Vagina (tissue), 2 donors: ENCODE results near the gene TMEM106B. TPM values are rescaled to one million over a fixed set of nuclear protein-coding genes. Genes with fewer than 3 reads are reported as not detected.

Source experiments
- DNase-seq, 2 donors: peaks; one replicate each; pipeline ENCODE4 v3.0.0-alpha.2; 2017; ENCODE audit errors: extremely low spot score in 2 of 2
- H3K27ac ChIP-seq: fragments of 200-600 bp; sonication (generic); one replicate; pipeline ENCODE4 v1.5.1; 2019
- H3K27me3 ChIP-seq: fragments of 200-600 bp; sonication (generic); one replicate; pipeline ENCODE4 v1.5.1; 2019
- H3K36me3 ChIP-seq, 2 donors: fragments of 200-600 bp; sonication (generic); one replicate each; pipeline ENCODE4 v1.5.1; 2017 to 2019
- H3K4me1 ChIP-seq: fragments of 200-600 bp; sonication (generic); one replicate; pipeline ENCODE4 v1.5.1; 2019
- H3K4me3 ChIP-seq, 2 donors: fragments of 200-600 bp; sonication (generic); 1 replicate in 1 of 2; 2 replicates in 1 of 2; pipeline ENCODE4 v1.5.1; 2016 to 2019
- H3K9me3 ChIP-seq: fragments of 200-600 bp; sonication (generic); one replicate; pipeline ENCODE4 v1.5.1; 2019
- POLR2A ChIP-seq, 2 donors: fragments of 450-650 bp; IDR thresholded peaks; one replicate each; pipeline ENCODE4 v1.6.1; 2017; ENCODE audit warnings: antibody characterized with exemption in 2 of 2, mild to moderate bottlenecking in 2 of 2, moderate library complexity in 2 of 2
- POLR2AphosphoS5 ChIP-seq, 2 donors: sonication (generic); formaldehyde crosslinking; IDR thresholded peaks; one replicate each; pipeline ENCODE4 v1.9.0; 2017; ENCODE audit warnings: antibody characterized with exemption in 2 of 2, mild to moderate bottlenecking in 2 of 2, low read depth in 1 of 2; ENCODE audit not compliant: insufficient read depth in 1 of 2
- intact Hi-C: fragments of 100-400 bp; cut with DNase I; formaldehyde crosslinking; loops from one replicate; pipeline ENCODE4 v1.15.1; 2023
- total RNA-seq: library from RNA; depleted of rRNA; stranded (reverse); fragments of >200 nt; gene quantifications from one replicate; pipeline ENCODE4 v1.2.3, GENCODE V29; 2016
- TF ChIP-seq, protein P1 (sequence below), 3 experiments: fragments of 450-650 bp in 2 of 3; fragments of 200-600 bp in 1 of 3; sonication (generic) in 1 of 3; IDR thresholded peaks; one replicate each; pipeline ENCODE4 v1.5.1; 2017 to 2019; ENCODE audit warnings: antibody characterized with exemption in 3 of 3, mild to moderate bottlenecking in 2 of 3, moderate library complexity in 2 of 3

TMEM106B gene
- total RNA-seq, 1 donor from 2014 or later: 36.1 TPM

DNA sequence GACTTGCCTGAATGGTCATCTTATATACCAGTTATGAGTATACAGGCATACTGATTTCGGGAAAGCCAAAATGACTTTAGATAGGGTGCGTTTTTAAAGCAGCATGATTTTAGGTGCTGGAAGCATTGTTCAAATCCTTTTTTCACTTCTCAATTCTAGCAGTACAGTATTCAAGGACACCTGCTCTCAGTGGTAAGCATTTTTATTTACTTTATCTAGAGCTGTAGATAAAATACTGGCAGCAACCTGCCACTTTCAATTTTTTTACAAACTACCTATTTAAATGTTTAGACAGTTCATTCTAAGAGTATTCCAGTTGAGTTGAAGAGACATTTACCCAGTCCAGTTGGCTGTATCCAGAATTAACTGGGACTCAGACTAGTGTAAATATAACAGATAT lies 33.6 kb downstream of the TMEM106B start:
- no peaks in the 10 kb centered on the region for H3K4me1 ChIP-seq
- TF ChIP-seq POLR2A (IDR thresholded peaks at IDR 0.05) (no peak), POLR2AphosphoS5 (IDR thresholded peaks at IDR 0.05; ENCODE audit: insufficient read depth in 1 of 2, low read depth in 1 of 2) (no peak)
- TF ChIP-seq, protein P1, sequence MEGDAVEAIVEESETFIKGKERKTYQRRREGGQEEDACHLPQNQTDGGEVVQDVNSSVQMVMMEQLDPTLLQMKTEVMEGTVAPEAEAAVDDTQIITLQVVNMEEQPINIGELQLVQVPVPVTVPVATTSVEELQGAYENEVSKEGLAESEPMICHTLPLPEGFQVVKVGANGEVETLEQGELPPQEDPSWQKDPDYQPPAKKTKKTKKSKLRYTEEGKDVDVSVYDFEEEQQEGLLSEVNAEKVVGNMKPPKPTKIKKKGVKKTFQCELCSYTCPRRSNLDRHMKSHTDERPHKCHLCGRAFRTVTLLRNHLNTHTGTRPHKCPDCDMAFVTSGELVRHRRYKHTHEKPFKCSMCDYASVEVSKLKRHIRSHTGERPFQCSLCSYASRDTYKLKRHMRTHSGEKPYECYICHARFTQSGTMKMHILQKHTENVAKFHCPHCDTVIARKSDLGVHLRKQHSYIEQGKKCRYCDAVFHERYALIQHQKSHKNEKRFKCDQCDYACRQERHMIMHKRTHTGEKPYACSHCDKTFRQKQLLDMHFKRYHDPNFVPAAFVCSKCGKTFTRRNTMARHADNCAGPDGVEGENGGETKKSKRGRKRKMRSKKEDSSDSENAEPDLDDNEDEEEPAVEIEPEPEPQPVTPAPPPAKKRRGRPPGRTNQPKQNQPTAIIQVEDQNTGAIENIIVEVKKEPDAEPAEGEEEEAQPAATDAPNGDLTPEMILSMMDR (IDR thresholded peaks at IDR 0.05): no peak
- no peak overlapping the region for H3K27ac ChIP-seq
- DNase-seq: no peak
- H3K36me3 ChIP-seq: no peaks in the 10 kb centered on the region
- intact Hi-C loops: no loop called here
- no peak overlapping the region for H3K4me3 ChIP-seq
- no peaks in the 10 kb centered on the region for H3K9me3 ChIP-seq
- no peaks in the 10 kb centered on the region for H3K27me3 ChIP-seq

DNA sequence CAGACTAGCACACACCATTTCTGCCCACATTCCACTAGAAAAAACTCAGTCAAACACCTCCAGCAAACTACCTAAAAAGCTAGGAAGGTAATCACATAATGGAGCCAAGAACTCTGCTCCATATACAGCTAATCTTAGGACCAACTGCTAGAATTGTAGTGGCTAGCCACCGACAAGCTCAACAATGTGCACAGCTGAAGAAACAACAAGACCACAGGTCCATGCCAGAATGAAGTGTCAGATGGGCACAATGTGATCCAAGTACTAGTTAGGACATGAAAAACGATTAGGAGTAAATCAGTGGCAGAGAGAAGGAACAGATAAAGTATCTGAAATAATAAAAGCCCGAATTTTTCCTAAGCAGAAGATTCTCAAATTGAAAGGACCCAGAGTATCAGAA lies 38.6 kb downstream of the TMEM106B start:
- H3K27me3 ChIP-seq: no peaks in the 10 kb centered on the region
- H3K4me3 ChIP-seq: no peak overlapping the region
- TF ChIP-seq POLR2AphosphoS5 (IDR thresholded peaks at IDR 0.05; ENCODE audit: insufficient read depth in 1 of 2, low read depth in 1 of 2) (no peak), POLR2A (IDR thresholded peaks at IDR 0.05) (no peak)
- TF ChIP-seq, protein P1 (IDR thresholded peaks at IDR 0.05): no peak
- H3K9me3 ChIP-seq: no peaks in the 10 kb centered on the region
- no peaks in the 10 kb centered on the region for H3K4me1 ChIP-seq
- no peak for DNase-seq
- intact Hi-C loops: no loop called here
- H3K36me3 ChIP-seq: no peaks in the 10 kb centered on the region
- no peak overlapping the region for H3K27ac ChIP-seq

DNA sequence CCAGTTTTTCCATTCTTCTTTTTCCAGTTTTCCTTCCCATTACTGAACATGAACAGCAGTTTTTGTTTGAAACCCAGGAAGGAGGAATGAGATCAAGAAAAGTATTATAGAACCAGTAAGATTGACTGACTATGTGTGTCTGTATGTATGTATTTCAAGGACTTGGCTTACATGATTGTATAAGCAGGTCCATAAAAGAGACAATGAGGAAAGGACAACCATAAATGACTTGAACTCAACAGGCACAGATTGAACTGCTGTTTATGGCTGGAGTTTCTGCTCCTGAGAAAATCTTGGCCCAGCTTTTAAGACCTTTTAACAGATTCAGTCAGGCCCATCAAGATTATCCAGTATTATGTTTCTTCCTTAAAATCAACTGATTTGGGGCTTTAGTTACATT lies 39.1 kb downstream of the TMEM106B start:
- no peaks in the 10 kb centered on the region for H3K36me3 ChIP-seq
- H3K9me3 ChIP-seq: no peaks in the 10 kb centered on the region
- intact Hi-C loops: no loop called here
- DNase-seq: no peak
- TF ChIP-seq, protein P1 (IDR thresholded peaks at IDR 0.05): no peak
- TF ChIP-seq POLR2AphosphoS5 (IDR thresholded peaks at IDR 0.05; ENCODE audit: insufficient read depth in 1 of 2, low read depth in 1 of 2): no peak
- TF ChIP-seq POLR2A (IDR thresholded peaks at IDR 0.05): no peak
- no peaks in the 10 kb centered on the region for H3K4me1 ChIP-seq
- no peak overlapping the region for H3K27ac ChIP-seq
- no peak overlapping the region for H3K4me3 ChIP-seq
- H3K27me3 ChIP-seq: no peaks in the 10 kb centered on the region

DNA sequence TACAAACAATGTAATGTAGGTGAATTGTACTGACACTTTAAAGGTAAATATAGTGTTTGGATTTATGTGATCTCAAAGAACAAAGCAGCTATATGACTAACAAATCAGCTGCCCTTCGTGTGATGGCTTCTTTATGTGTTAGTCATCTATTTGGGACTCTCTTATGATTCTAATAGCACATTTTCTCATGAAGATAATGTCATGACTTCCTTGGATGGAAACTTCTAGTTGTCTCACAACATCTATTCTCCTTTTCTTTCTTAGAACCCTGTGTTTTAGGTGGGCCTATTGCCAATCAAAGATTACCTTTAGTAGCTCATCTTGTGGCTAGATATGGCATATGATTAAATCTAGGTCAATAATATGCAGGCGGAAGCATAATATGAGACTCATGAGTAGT lies 45.0 kb downstream of the TMEM106B start:
- Histone ChIP-seq H3K4me3 (no peak overlapping the region), H3K36me3 (no peaks in the 10 kb centered on the region), H3K9me3 (no peaks in the 10 kb centered on the region), H3K27ac (no peak overlapping the region), H3K27me3 (no peaks in the 10 kb centered on the region), H3K4me1 (no peaks in the 10 kb centered on the region)
- TF ChIP-seq, protein P1 (IDR thresholded peaks at IDR 0.05): no peak
- TF ChIP-seq POLR2AphosphoS5 (IDR thresholded peaks at IDR 0.05; ENCODE audit: insufficient read depth in 1 of 2, low read depth in 1 of 2) (no peak), POLR2A (IDR thresholded peaks at IDR 0.05) (no peak)
- intact Hi-C loops: no loop called here
- no peak for DNase-seq

DNA sequence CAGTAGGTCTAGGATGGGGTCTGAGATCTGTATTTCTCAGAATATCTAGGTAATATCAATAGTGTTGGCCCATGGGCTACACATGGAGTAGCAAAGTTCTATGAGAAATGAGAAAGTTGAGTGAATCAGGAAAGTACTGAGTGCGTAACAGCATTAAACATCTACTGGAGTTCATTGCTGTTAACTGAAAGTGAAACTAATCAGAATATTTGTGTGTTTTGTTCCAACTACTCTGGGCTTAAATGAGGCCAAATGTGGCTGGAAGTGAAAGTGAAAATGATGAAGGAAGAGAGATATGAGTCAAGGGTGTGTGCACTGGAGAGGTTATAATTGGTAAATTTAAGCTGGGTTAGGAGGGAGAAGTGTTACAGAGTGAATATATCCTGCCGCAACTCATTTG lies 46.5 kb downstream of the TMEM106B start:
- no peaks in the 10 kb centered on the region for H3K36me3 ChIP-seq
- no peaks in the 10 kb centered on the region for H3K4me1 ChIP-seq
- no peak overlapping the region for H3K4me3 ChIP-seq
- H3K27me3 ChIP-seq: no peaks in the 10 kb centered on the region
- no peaks in the 10 kb centered on the region for H3K9me3 ChIP-seq
- H3K27ac ChIP-seq: no peak overlapping the region
- TF ChIP-seq POLR2AphosphoS5 (IDR thresholded peaks at IDR 0.05; ENCODE audit: insufficient read depth in 1 of 2, low read depth in 1 of 2): no peak
- no peak for DNase-seq
- intact Hi-C loops: no loop called here

DNA sequence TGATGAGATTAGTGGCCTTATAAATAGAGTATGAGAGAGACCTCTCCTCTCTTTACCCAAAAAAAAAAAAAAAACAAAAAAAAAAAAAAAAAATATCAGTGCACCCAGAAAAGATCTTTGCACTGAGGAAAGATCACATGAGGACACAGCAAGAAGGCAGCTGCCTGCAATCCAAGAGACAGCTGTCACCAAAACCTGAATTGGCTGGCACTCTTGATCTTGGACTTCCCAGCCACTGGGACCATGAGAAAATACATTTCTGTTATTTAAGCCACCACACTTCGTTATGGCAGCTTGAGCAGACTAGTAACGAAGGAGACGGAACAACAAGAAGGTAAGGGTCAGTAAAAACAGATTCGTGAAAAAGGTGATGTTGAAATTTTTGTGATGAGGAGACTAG lies 47.0 kb downstream of the TMEM106B start:
- H3K27ac ChIP-seq: no peak overlapping the region
- H3K4me3 ChIP-seq: no peak overlapping the region
- TF ChIP-seq POLR2A (IDR thresholded peaks at IDR 0.05) (no peak), POLR2AphosphoS5 (IDR thresholded peaks at IDR 0.05; ENCODE audit: insufficient read depth in 1 of 2, low read depth in 1 of 2) (no peak)
- TF ChIP-seq, protein P1 (IDR thresholded peaks at IDR 0.05): no peak

More for the DNA sequence above, 47.0 kb downstream of the TMEM106B start:
- Histone ChIP-seq H3K9me3 (no peaks in the 10 kb centered on the region), H3K27me3 (no peaks in the 10 kb centered on the region), H3K36me3 (no peaks in the 10 kb centered on the region), H3K4me1 (no peaks in the 10 kb centered on the region)
- DNase-seq: no peak
- intact Hi-C loops: no loop called here
